Activated CD4-positive, alpha-beta T cell treated with anti-CD3 and anti-CD28 coated beads, Interleukin-2, amount 10 ng/mL, durations not matched to agents 24 days and 14 days (primary cell): ENCODE results near the gene TRIM39. TPM values are rescaled to one million over a fixed set of nuclear protein-coding genes. Genes with fewer than 3 reads are reported as not detected.
"Not testable (repeated sequence)": the region's sequence is repeated elsewhere in the genome, so short reads cannot be mapped to it uniquely, and the experiment has no call there.

Experiments used
- DNase-seq: peaks from one replicate; pipeline ENCODE4 v3.0.0; 2022
- H3K27ac Mint-ChIP-seq: one replicate; pipeline ENCODE4 v1.8.0; 2022; ENCODE audit warnings: mild to moderate bottlenecking, mixed read lengths
- H3K27me3 Mint-ChIP-seq: one replicate; pipeline ENCODE4 v1.8.0; 2022; ENCODE audit warnings: mixed read lengths
- H3K36me3 Mint-ChIP-seq: one replicate; pipeline ENCODE4 v1.8.0; 2022; ENCODE audit warnings: low read depth, mild to moderate bottlenecking, mixed read lengths
- H3K4me1 Mint-ChIP-seq: one replicate; pipeline ENCODE4 v1.8.0; 2021; ENCODE audit warnings: mixed read lengths
- H3K4me3 Mint-ChIP-seq: one replicate; pipeline ENCODE4 v1.8.0; 2022; ENCODE audit warnings: mild to moderate bottlenecking, moderate library complexity, mixed read lengths
- H3K9me3 Mint-ChIP-seq: one replicate; pipeline ENCODE4 v1.8.0; 2021; ENCODE audit warnings: mixed read lengths
- intact Hi-C: fragments of 100-400 bp; cut with micrococcal nuclease; formaldehyde crosslinking; loops from one replicate; pipeline ENCODE4 v1.15.1; 2023
- total RNA-seq: library from RNA; stranded (reverse); gene quantifications from 2 replicates; pipeline ENCODE4 v1.2.3, GENCODE V29; 2022

The TRIM39 gene
- total RNA-seq, 1 donor from 2014 or later, result 13.7 TPM

GRCh38 chr6:30359276-30359675, 32.5 kb downstream of the TRIM39 start:
- no peak overlapping the region for H3K27ac Mint-ChIP-seq
- H3K36me3 Mint-ChIP-seq, result no peaks in the 10 kb centered on the region
- peaks cover 7% of the 10 kb centered on the region for H3K4me1 Mint-ChIP-seq
- intact Hi-C loops, result loop anchor here (5.0 kb wide), 1 partner anchor 93 kb away; no protein-coding TSS in a partner anchor
- DNase-seq, result no peak
- no peaks in the 10 kb centered on the region for H3K9me3 Mint-ChIP-seq
- H3K27me3 Mint-ChIP-seq, result peaks cover 73% of the 10 kb centered on the region
- no peak overlapping the region for H3K4me3 Mint-ChIP-seq

GRCh38 chr6:30360139-30360538, 33.4 kb downstream of the TRIM39 start:
- Mint-ChIP-seq H3K36me3 (no peaks in the 10 kb centered on the region), H3K4me3 (no peak overlapping the region), H3K4me1 (peaks cover 7% of the 10 kb centered on the region), H3K9me3 (no peaks in the 10 kb centered on the region), H3K27me3 (peaks cover 69% of the 10 kb centered on the region), H3K27ac (no peak overlapping the region)
- intact Hi-C loops, result no loop called here
- no peak for DNase-seq

- peaks cover 7% of the 10 kb centered on the region for H3K4me1 Mint-ChIP-seq
- H3K27ac Mint-ChIP-seq, result no peak overlapping the region
- peaks cover 77% of the 10 kb centered on the region for H3K27me3 Mint-ChIP-seq
- intact Hi-C loops, result no loop called here
- no peaks in the 10 kb centered on the region for H3K36me3 Mint-ChIP-seq
- no peak overlapping the region for H3K4me3 Mint-ChIP-seq
- DNase-seq, result no peak
- H3K9me3 Mint-ChIP-seq, result no peaks in the 10 kb centered on the region
These were observed 34.9 kb downstream of the TRIM39 start for GRCh38 chr6:30361661-30362060.

GRCh38 chr6:30363459-30363858, 36.7 kb downstream of the TRIM39 start:
- DNase-seq, result no peak
- Mint-ChIP-seq H3K4me3 (no peak overlapping the region), H3K9me3 (no peaks in the 10 kb centered on the region), H3K27me3 (peaks cover 67% of the 10 kb centered on the region), H3K27ac (no peak overlapping the region), H3K4me1 (no peaks in the 10 kb centered on the region), H3K36me3 (no peaks in the 10 kb centered on the region)
- intact Hi-C loops, result no loop called here

GRCh38 chr6:30364591-30364990, 37.9 kb downstream of the TRIM39 start:
- H3K4me3 Mint-ChIP-seq, result no peak overlapping the region
- H3K27ac Mint-ChIP-seq, result no peak overlapping the region
- DNase-seq, result no peak
- no peaks in the 10 kb centered on the region for H3K4me1 Mint-ChIP-seq
- no peaks in the 10 kb centered on the region for H3K36me3 Mint-ChIP-seq
- no peaks in the 10 kb centered on the region for H3K9me3 Mint-ChIP-seq
- H3K27me3 Mint-ChIP-seq, result peaks cover 71% of the 10 kb centered on the region
- intact Hi-C loops, result no loop called here

GRCh38 chr6:30369280-30369679, 42.6 kb downstream of the TRIM39 start:
- H3K27ac Mint-ChIP-seq, H3K36me3 Mint-ChIP-seq, H3K9me3 Mint-ChIP-seq, H3K4me1 Mint-ChIP-seq, H3K4me3 Mint-ChIP-seq, intact Hi-C loops, DNase-seq: not testable (repeated sequence)
- H3K27me3 Mint-ChIP-seq, result peaks cover 49% of the 10 kb centered on the region

GRCh38 chr6:30378290-30378937, 51.7 kb downstream of the TRIM39 start:
- peaks cover 60% of the 10 kb centered on the region for H3K27me3 Mint-ChIP-seq
- no peak for DNase-seq
- no peaks in the 10 kb centered on the region for H3K4me1 Mint-ChIP-seq
- H3K4me3 Mint-ChIP-seq, result no peak overlapping the region
- H3K9me3 Mint-ChIP-seq, result no peaks in the 10 kb centered on the region
- no peak overlapping the region for H3K27ac Mint-ChIP-seq
- no peaks in the 10 kb centered on the region for H3K36me3 Mint-ChIP-seq
- intact Hi-C loops, result no loop called here

- intact Hi-C loops, result no loop called here
- Mint-ChIP-seq H3K27me3 (peaks cover 62% of the 10 kb centered on the region), H3K36me3 (no peaks in the 10 kb centered on the region), H3K27ac (no peak overlapping the region), H3K9me3 (no peaks in the 10 kb centered on the region), H3K4me1 (peaks cover 3% of the 10 kb centered on the region), H3K4me3 (no peak overlapping the region)
- DNase-seq, result no peak
These were observed 53.7 kb downstream of the TRIM39 start for GRCh38 chr6:30380464-30380863.

- Mint-ChIP-seq H3K27me3 (peaks cover 80% of the 10 kb centered on the region), H3K4me3 (no peak overlapping the region), H3K36me3 (no peaks in the 10 kb centered on the region), H3K27ac (no peak overlapping the region), H3K9me3 (no peaks in the 10 kb centered on the region), H3K4me1 (peaks cover 3% of the 10 kb centered on the region)
- intact Hi-C loops, result no loop called here
- no peak for DNase-seq
These were observed 59.4 kb downstream of the TRIM39 start for GRCh38 chr6:30386166-30386565.

- Mint-ChIP-seq H3K36me3 (no peaks in the 10 kb centered on the region), H3K9me3 (no peaks in the 10 kb centered on the region), H3K27me3 (peaks cover 70% of the 10 kb centered on the region), H3K4me1 (no peaks in the 10 kb centered on the region), H3K27ac (no peak overlapping the region), H3K4me3 (no peak overlapping the region)
- no peak for DNase-seq
- intact Hi-C loops, result no loop called here
These were observed 64.5 kb downstream of the TRIM39 start for GRCh38 chr6:30391240-30391639.

Other genes with a start within 250 kb of the TRIM39 start
- 0.09 TPM in 1 of 2 replicates, not detected in the other for gene TRIM31, start 213.8 kb upstream of the TRIM39 start, total RNA-seq
- gene TRIM40, start 190.8 kb upstream of the TRIM39 start, total RNA-seq, result not detected in 2 replicates
- gene TRIM10, start 165.7 kb upstream of the TRIM39 start, total RNA-seq, result 0.07 and 0.09 TPM in 2 replicates
- gene TRIM15, start 163.4 kb upstream of the TRIM39 start, total RNA-seq, result 0.24 and 0.65 TPM in 2 replicates
- gene TRIM26, start 113.5 kb upstream of the TRIM39 start, total RNA-seq, result 58.3 and 60.1 TPM in 2 replicates
- gene RPP21, start 18.2 kb downstream of the TRIM39 start, total RNA-seq, result 45.0 and 48.0 TPM in 2 replicates
- 484 and 488 TPM in 2 replicates for gene HLA-E, start 162.6 kb downstream of the TRIM39 start, total RNA-seq
- 80.9 and 93.0 TPM in 2 replicates for gene GNL1, start 229.6 kb downstream of the TRIM39 start, total RNA-seq
- 38.2 and 39.7 TPM in 2 replicates for gene PRR3, start 230.4 kb downstream of the TRIM39 start, total RNA-seq
- gene ABCF1, start 244.5 kb downstream of the TRIM39 start, total RNA-seq, result 123 and 125 TPM in 2 replicates